GM12892 (cell line): ENCODE results near the gene DHX38.

Experiments used
- POLR2A ChIP-seq: IDR thresholded peaks from 2 replicates; pipeline ENCODE4 v1.6.1; 2011; ENCODE audit warnings: low read depth, low read length, control low read depth
- TAF1 ChIP-seq: IDR thresholded peaks from 2 replicates; pipeline ENCODE4 v1.6.1; 2011; ENCODE audit warnings: low read depth, mild to moderate bottlenecking, control low read depth, low read length, borderline replicate concordance

GRCh38 chr16:72134507-72134906, 40.9 kb downstream of the DHX38 start:
- no peak for TF ChIP-seq POLR2A
- TF ChIP-seq TAF1: no peak
